ENCODE measurements around the gene MRPS31.

DNA sequence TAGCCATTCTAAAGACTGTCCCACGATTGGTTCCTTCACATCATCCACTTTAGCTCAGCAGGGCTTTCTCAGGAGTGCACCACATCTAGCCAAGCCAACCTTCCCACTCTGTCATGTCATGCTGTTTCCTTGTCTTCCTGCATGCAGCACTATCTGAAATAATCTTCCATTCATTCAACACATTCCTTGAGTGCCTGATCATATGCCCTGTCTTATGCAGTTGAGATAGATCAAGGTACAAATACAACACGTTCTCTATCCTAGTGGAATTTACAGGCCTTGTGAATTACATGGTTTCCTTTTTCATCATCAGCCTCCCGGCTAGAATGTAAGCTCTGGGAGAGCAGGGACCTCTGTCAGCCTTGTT, 6.8 kb upstream of the MRPS31 start:
- TF ChIP-seq, protein P1, sequence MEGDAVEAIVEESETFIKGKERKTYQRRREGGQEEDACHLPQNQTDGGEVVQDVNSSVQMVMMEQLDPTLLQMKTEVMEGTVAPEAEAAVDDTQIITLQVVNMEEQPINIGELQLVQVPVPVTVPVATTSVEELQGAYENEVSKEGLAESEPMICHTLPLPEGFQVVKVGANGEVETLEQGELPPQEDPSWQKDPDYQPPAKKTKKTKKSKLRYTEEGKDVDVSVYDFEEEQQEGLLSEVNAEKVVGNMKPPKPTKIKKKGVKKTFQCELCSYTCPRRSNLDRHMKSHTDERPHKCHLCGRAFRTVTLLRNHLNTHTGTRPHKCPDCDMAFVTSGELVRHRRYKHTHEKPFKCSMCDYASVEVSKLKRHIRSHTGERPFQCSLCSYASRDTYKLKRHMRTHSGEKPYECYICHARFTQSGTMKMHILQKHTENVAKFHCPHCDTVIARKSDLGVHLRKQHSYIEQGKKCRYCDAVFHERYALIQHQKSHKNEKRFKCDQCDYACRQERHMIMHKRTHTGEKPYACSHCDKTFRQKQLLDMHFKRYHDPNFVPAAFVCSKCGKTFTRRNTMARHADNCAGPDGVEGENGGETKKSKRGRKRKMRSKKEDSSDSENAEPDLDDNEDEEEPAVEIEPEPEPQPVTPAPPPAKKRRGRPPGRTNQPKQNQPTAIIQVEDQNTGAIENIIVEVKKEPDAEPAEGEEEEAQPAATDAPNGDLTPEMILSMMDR (IDR thresholded peaks at IDR 0.05; ENCODE audit: insufficient read depth, low read depth, low read length), result no peak
- no peak for TF ChIP-seq EZH2 (IDR thresholded peaks at IDR 0.05; ENCODE audit: insufficient read depth, low read length)

All from astrocyte (in vitro differentiated cells and primary cell).